ENCODE measurements around the gene GYPB.
"Not testable (repeated sequence)": the region's sequence is repeated elsewhere in the genome, so short reads cannot be mapped to it uniquely, and the experiment has no call there.

Gene GYPB

GRCh38 chr4:144019277-144019676 lies at the start of gene GYPB:
Gene GYPB (minus strand): TSS chr4:144019380. CDS start chr4:144019287, 93 bp downstream.
- DNase-seq = not testable (repeated sequence)

DNA sequence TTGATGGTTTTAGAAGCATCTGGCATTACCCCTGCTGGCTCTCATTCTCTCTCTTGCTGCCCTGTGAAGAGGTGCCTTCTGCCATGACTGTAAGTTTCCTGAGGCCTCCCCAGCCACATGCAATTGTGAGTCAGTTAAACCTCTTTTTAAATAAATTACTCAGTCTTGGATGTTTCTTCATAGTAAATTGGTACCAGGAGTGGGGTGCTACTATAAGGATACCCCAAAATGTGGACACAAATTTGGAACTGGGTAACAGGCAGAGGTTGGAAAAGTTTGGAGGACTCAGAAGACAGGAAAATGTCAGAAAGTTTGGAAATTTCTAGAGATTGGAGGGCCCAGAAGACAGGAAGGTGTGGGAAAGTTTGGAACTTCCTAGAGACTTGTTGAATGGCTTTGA lies 42.4 kb upstream of the GYPB start:
- not testable (repeated sequence) for DNase-seq

- not testable (repeated sequence) for DNase-seq
Observed at GRCh38 chr4:144060234-144060859, 41.2 kb upstream of the GYPB start.

DNA sequence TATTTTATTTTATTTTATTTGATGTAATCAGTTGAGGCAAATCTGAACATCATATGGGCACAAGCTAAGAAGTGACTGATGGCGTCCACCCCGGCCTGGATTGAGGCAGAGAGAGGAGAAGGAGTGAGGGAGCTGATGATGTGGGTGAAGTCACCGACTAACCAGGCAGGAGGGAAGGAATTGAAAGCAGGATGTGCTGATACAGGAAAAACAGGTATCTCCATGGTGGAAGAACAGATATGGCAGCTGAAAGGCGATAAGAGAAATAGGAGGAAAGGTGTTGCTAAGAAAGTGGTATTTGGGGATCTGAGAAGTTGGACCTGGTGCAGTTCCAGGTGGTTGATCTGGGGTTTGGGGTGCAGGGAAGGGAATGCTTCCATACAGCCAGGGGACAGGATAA lies 37.6 kb upstream of the GYPB start:
- DNase-seq = no peak

- peak; percentile 14 for DNase-seq
Observed at GRCh38 chr4:144055336-144055735, 36.2 kb upstream of the GYPB start.

GRCh38 chr4:144051494-144051893 lies 32.3 kb upstream of the GYPB start:
- not testable (repeated sequence) for DNase-seq

GRCh38 chr4:144050631-144051030 lies 31.5 kb upstream of the GYPB start:
- not testable (repeated sequence) for DNase-seq

DNA sequence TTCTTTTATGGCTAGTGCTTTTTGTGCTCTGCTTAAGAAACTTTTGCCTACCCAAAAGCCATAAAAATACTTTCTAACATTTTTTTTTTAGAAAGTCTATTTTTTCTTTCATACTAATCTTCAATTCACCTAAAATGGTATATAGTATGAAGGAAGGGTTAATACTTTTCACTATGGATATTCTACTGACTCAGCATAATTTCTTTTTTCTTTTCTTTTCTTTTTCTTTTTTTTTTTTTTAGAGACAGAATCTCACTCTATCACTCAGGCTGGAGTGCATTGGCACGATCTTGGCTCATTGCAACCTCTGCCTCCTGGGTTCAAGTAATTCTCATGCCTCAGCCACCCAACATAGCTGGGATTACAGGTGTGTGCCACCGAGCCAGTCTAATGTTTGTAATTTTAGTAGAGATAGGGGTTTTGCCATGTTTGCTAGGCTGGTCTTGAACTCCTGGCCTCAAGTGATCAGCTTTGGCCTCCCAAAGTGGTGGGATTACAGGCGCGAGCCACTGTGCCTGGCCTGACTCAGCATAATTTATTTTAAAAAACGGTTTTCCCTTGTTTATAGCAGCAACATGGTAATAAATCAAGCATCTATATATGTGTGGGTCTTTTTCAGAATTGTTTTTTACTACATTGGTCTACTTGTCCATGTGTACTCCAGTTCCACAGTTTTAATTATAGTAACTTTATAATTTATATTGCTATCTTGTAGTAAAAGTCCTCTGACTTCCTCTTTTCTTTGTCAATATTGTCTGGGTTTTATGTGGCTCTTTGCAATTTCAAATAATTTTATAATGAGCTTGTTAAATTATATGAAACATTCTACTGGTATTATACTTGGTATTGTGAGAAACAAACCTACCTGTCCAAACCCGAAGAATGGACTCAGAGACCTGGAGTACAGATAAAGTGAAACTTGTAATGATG lies 30.6 kb upstream of the GYPB start:
- DNase-seq = not testable (repeated sequence)

GRCh38 chr4:144044936-144045335 lies 25.8 kb upstream of the GYPB start:
- peak; percentile 61 for DNase-seq

DNA sequence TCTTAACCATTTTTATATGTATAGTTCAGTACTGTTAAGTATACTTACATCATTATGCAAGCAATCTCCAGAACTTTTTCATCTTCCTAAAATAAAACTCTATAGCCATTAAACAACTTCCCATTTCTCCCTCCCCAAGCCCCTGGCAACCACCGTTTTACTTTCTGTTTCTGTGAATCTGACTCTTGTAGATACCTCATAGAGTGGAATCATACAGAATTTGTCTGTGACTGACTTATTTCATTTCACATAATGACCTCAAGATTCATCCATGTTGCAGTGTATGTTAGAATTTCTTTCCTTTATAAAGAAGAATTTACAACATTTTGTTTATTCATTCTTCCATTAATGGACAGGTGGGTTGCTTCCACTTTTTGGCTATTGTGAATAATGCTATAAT lies 13.4 kb upstream of the GYPB start:
- DNase-seq = not testable (repeated sequence)

DNA sequence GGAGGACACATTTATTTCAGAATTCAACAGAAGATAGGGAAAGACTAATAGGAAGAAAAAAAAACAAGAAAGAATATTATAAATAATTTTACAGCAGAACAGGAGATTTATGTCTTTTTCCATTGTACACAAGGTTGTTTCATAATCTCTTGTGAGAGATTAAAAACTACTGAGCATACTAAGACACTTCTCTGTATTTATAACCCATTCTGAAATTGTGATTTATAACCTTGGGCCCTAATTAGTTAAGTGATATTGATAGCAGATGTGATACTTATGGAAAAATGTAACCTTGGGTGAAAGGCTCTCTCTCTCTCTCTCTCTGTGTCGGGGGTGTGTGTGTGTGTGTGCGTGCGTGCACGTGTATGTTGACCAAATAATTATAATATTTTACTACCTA lies 12.7 kb upstream of the GYPB start:
- DNase-seq = not testable (repeated sequence)

DNA sequence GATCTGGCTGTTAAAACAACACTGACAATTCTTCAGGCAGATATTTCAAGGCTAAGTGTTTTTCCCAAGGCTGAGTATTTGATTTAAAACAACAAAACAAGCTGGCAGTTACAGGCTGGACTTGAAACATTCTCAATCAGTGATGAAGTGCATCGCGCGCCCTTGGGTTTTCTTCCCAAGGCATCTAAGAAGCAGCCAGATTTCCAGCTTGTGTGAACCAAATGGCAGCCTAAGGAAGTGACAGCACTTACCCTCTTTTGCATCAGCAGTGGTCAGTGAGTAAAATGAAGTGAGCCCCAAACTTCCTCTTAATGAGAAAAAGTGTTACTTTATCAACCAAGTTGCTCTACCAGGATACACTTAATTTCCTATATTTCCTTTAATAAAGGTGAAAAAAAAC lies 12.2 kb upstream of the GYPB start:
- DNase-seq = not testable (repeated sequence)

- not testable (repeated sequence) for DNase-seq
Observed at GRCh38 chr4:144030708-144031107, 11.5 kb upstream of the GYPB start.

- not testable (repeated sequence) for DNase-seq
Observed at GRCh38 chr4:144026682-144027081, 7.5 kb upstream of the GYPB start.

GRCh38 chr4:144024399-144025053 lies 5.3 kb upstream of the GYPB start:
- not testable (repeated sequence) for DNase-seq

DNA sequence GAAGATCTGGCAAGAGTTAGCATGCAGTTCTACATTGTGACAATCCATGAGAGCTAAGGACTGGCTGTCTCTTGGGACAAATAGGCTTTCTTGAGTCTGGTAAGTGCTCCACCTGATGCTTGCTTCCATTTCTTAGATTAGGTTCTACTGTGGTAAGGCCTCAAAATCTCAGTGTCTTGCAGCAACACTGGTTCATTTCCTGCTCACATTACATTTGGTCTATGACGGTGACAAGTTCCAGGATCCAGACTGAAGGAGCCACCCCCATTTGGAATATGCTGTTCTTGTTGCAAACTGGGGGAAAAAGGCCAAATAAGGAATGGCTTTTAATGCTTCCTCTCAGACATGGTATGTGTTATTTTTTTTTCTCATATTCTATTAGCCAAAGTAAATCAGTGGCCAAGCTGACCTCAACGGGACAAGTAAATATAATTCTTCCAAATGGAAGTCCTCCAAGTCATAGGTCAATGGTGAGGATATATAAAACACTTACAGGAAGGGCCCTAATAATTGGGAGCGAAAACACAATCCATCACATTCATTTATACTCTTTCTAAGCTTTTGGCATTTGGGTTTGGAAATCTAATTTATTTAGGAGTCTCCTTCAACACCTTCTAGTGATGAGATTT lies 3.7 kb upstream of the GYPB start:
- DNase-seq = not testable (repeated sequence)

- DNase-seq = peak; percentile 8
Observed at GRCh38 chr4:144021336-144021990, 2.3 kb upstream of the GYPB start.

DNA sequence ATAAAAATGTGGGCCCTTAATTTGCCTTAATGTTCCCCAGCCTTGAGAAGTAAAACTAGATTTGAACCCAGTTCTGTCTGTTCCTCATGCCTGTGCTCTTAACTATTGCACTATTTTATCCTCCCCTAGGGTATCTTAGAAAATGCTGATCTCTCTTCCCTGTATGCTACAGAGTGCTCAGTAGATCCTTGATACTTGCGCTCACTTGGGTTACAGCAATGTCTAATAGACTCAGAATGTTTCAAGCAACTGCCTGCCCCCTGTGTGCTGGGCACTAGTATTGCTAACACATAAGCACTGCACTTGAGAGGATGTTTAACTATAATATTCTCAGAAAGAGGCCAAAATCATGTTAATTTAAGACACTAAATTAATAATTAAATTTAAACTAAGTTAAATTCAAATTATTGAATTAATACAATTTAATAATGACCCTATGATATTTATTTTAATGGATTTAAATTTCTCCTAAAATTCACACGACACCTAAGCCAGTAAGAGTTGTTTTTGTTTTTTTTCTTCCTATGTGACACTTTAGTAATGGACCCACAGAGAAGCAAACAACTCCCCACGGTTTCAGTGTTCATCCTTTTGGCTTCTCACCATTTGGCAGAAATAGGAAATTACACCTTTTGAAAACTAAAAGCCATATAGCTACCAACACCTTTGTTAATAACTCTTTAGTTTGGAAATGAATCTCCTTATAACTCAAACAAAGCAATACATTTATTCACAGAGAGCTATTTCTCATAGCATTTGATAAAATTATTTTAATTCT lies 768 bp downstream of the GYPB start:
- DNase-seq = not testable (repeated sequence)

GRCh38 chr4:144017271-144017670 lies 1.9 kb downstream of the GYPB start:
- not testable (repeated sequence) for DNase-seq

- DNase-seq = not testable (repeated sequence)
Observed at GRCh38 chr4:144016057-144016605, 3.0 kb downstream of the GYPB start.

GRCh38 chr4:144014808-144015207 lies 4.4 kb downstream of the GYPB start:
- no peak for DNase-seq

Measured in fibroblast of skin of right biceps (primary cell).